Pulmonary artery endothelial cell (primary cell): Measurements from ENCODE around the gene TRIM8. TPM values are rescaled to one million over a fixed set of nuclear protein-coding genes. Genes with fewer than 3 reads are reported as not detected.

ENCODE experiments used
- DNase-seq: peaks from one replicate; pipeline ENCODE4 v3.0.0-alpha.2; 2011; ENCODE audit warnings: low read depth, low spot score
- total RNA-seq: library from RNA; depleted of rRNA; stranded (reverse); fragments of >200 nt; gene quantifications from 2 replicates; pipeline ENCODE4 v1.2.3, GENCODE V29; 2014

The TRIM8 gene
- total RNA-seq, 1 donor from 2014 or later, result 57.2 TPM

- no peak for DNase-seq
Observed at GRCh38 chr10:102615361-102615760, 28.9 kb upstream of the TRIM8 start.

GRCh38 chr10:102616066-102616770 lies 28.1 kb upstream of the TRIM8 start:
- DNase-seq, result no peak

GRCh38 chr10:102617041-102617440 lies 27.2 kb upstream of the TRIM8 start:
- no peak for DNase-seq

- no peak for DNase-seq
Observed at GRCh38 chr10:102617816-102618215, 26.5 kb upstream of the TRIM8 start.

- DNase-seq, result no peak
Observed at GRCh38 chr10:102619281-102619981, 24.8 kb upstream of the TRIM8 start.

- no peak for DNase-seq
Observed at GRCh38 chr10:102620138-102620590, 24.1 kb upstream of the TRIM8 start.

- no peak for DNase-seq
Observed at GRCh38 chr10:102620591-102621442, 23.5 kb upstream of the TRIM8 start.

GRCh38 chr10:102621443-102622325 lies 22.6 kb upstream of the TRIM8 start:
- no peak for DNase-seq

- no peak for DNase-seq
Observed at GRCh38 chr10:102624094-102624493, 20.2 kb upstream of the TRIM8 start.

- no peak for DNase-seq
Observed at GRCh38 chr10:102624751-102625645, 19.3 kb upstream of the TRIM8 start.

GRCh38 chr10:102626026-102626685 lies 18.1 kb upstream of the TRIM8 start:
- no peak for DNase-seq

- DNase-seq, result no peak
Observed at GRCh38 chr10:102627291-102627735, 17.0 kb upstream of the TRIM8 start.

- no peak for DNase-seq
Observed at GRCh38 chr10:102627736-102628293, 16.5 kb upstream of the TRIM8 start.

GRCh38 chr10:102628451-102628911 lies 15.8 kb upstream of the TRIM8 start:
- DNase-seq, result no peak

- no peak for DNase-seq
Observed at GRCh38 chr10:102629661-102630614, 14.3 kb upstream of the TRIM8 start.

- DNase-seq, result no peak
Observed at GRCh38 chr10:102630663-102631062, 13.6 kb upstream of the TRIM8 start.

- no peak for DNase-seq
Observed at GRCh38 chr10:102631525-102632393, 12.5 kb upstream of the TRIM8 start.
